Measurements from ENCODE around the gene SOX15. TPM values are rescaled to one million over a fixed set of nuclear protein-coding genes. Genes with fewer than 3 reads are reported as not detected.

Gene SOX15
- total and polyA plus RNA-seq, 10 of the 15 experiments (the other 5 are each of a cell fraction or from before 2014, with no cell fraction given) = 0.06 to 0.53 (median 0.16) TPM; not detected in 2

- TF ChIP-seq ATF2 (IDR thresholded peaks at IDR 0.05; ENCODE audit: low read length) (0 out of 2 replicates have a peak, but pooled peaks have one; percentile 66), PBX3 (IDR thresholded peaks at IDR 0.05; ENCODE audit: insufficient replicate concordance, low read depth, low read length) (peak; percentile 100), NFIC (IDR thresholded peaks at IDR 0.05; ENCODE audit: low read depth, low read length) (peak; percentile 76; the same call in 1 of the 2 replicates), NFYB (IDR thresholded peaks at IDR 0.05; ENCODE audit: insufficient read depth, low read depth, low read length) (peak; percentile 100), E4F1 (IDR thresholded peaks at IDR 0.05; ENCODE audit: borderline replicate concordance, partially characterized antibody) (no peak), HDAC6 (IDR thresholded peaks at IDR 0.05; ENCODE audit: unreplicated experiment) (peak; percentile 96), FOXM1 (IDR thresholded peaks at IDR 0.05; ENCODE audit: low read depth, low read length) (peak; percentile 53; the same call in 1 of the 2 replicates), NR2F1 (conservative IDR thresholded peaks at IDR 0.05) (no peak; the same call in 1 of the 2 replicates), RCOR1 (conservative IDR thresholded peaks at IDR 0.05; ENCODE audit: low read depth, low read length) (0 out of 2 replicates have a peak, but pooled peaks have one; percentile 25), ZBTB11 (CRISPR knock-in tag; IDR thresholded peaks at IDR 0.05) (peak; percentile 47; the same call in 1 of the 2 replicates), ESRRA (IDR thresholded peaks at IDR 0.05; ENCODE audit: low read length) (no peak), SMAD5 (IDR thresholded peaks at IDR 0.05; ENCODE audit: low read depth) (peak; percentile 98), CREM (IDR thresholded peaks at IDR 0.05; ENCODE audit: low read depth) (peak; percentile 95), POLR2A (IDR thresholded peaks at IDR 0.05; ENCODE audit: low read depth, low read length) (peak; percentile 85), HCFC1 (IDR thresholded peaks at IDR 0.05; ENCODE audit: low read length) (0 out of 2 replicates have a peak, but pooled peaks have one; percentile 60), STAT3 (IDR thresholded peaks at IDR 0.05; ENCODE audit: low read depth, low read length) (no peak), BMI1 (IDR thresholded peaks at IDR 0.05; ENCODE audit: borderline replicate concordance) (peak; percentile 88), CHD1 (IDR thresholded peaks at IDR 0.05; ENCODE audit: low read depth, low read length) (peak; percentile 67; the same call in 1 of the 2 replicates), WRNIP1 (IDR thresholded peaks at IDR 0.05; ENCODE audit: borderline replicate concordance, low read depth, low read length) (peak; percentile 62; the same call in 1 of the 2 replicates), E2F4 (IDR thresholded peaks at IDR 0.05; ENCODE audit: low read depth, low read length) (0 out of 2 replicates have a peak, but pooled peaks have one; percentile 3), SP1 (IDR thresholded peaks at IDR 0.05; ENCODE audit: low read depth, low read length) (peak; percentile 99)
Measured at GRCh38 chr17:7572588-7573323, 17.1 kb downstream of the SOX15 start (continued).
